GDM1 (cell line): Measurements from ENCODE around the gene ARHGAP21.
"Not testable (repeated sequence)": the region's sequence is repeated elsewhere in the genome, so short reads cannot be mapped to it uniquely, and the experiment has no call there.

Experiments used
- DNase-seq: peaks from one replicate; lab custom pipeline; 2025; lab: John Stamatoyannopoulos, UW

ARHGAP21 gene

DNA sequence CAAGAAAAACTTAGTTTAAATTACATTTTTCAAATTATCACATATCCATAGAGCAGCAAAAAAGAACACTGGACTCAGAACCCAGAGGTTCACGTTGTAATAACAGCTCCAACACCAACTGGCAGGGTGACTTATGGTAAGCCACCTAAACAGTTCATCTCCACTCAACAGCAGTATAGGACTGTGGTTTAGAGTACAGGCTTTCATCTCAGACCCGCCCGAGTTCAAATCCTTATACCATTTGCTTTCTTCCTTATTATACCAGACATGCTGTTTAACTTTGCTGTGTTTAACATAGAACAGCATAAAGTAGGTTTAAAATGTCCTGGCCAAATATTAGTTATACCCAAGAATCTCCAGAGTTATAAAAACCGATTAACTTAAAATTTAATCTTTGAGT lies 97.9 kb downstream of the ARHGAP21 start:
- DNase-seq = no peak

DNA sequence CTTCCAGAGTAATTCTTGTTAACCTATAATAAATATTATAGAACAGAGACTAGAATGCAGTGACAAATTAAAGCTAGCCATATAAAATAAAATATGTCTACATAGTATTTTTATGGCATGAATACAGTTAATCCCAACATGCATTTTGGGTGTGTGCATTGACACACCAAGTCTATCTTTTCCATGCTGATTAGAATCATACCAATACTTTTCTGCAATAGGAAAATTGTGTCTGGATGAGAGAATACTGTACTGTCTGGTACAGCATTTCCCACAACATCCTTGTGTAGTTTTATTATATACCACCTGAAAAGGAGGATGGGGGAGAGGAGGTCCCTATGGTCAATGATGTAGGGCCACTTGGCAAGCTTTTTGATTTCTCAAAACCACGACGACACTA lies 100.3 kb downstream of the ARHGAP21 start:
- DNase-seq = no peak

DNA sequence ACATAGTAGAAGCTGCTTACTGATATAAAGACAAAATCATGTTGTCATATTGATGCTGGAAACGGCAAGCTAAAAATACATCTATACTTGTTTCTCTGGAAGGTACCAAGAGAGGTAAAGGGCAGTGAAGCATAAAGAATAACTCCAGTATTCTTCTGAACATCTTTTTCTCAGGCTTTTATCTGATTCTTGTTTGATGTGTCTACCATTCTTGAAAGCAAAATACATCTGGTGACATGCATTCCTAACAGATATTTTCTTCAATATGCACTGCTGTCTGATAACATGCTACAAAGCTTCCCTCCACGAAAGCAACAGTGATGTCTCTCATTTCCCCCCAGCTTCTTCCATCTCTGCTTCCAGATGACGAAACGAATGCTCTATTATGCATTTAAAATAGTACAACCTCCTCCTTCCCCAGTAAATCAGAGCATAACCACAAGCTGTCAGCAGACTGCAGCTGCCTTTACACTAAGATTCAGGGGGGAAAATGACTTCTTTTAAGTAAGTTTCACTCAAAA lies 100.8 kb downstream of the ARHGAP21 start:
- no peak for DNase-seq

DNA sequence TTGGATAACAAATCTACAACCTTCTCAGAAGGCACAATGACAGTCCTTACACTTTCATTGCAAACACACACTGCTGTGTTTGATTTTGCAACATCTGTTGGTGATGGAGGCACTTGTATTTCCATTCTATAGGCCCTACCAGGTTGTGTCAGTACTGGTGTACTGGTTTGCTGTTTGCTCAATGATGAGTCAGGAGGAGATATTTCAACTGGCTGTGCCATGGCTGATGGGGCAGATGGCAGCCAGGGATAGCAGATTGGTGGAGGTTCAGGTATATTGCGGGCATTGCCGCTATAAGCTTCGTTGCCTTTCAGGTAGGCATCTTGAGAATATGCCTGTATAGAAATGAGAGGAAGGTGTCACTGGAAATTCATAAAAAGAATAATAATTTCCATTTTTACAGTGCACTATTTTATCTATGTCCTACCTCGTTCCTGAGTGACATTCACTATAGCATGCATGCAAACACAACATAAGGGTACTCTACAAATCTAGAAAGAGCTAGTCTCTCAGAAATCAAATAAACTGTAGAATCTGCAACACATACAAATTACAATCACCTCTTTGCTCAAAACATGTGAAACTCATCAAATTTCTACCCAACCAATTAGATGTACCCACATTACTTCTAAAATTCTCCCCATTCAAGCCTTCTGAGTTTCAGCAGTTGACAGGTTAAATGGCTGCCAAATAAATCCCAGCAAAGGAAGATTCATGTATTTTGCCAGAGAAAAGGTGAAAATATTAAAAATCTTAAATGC lies 102.5 kb downstream of the ARHGAP21 start:
- DNase-seq = not testable (repeated sequence)

DNA sequence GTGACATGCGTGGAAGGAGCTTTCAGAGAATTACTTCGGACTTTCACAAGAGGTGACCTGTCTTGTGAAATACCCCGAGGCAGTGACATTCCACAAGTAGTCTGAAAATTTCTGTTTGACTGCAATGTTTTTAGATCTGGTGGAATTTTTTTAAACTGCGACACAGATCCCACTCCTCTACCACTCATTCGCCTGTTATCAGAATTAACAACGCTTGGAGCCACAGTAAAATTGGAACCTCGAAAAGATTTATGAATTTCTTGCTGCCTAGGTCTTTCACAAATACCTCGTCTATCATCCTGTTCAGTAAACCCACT lies 103.7 kb downstream of the ARHGAP21 start:
- not testable (repeated sequence) for DNase-seq

DNA sequence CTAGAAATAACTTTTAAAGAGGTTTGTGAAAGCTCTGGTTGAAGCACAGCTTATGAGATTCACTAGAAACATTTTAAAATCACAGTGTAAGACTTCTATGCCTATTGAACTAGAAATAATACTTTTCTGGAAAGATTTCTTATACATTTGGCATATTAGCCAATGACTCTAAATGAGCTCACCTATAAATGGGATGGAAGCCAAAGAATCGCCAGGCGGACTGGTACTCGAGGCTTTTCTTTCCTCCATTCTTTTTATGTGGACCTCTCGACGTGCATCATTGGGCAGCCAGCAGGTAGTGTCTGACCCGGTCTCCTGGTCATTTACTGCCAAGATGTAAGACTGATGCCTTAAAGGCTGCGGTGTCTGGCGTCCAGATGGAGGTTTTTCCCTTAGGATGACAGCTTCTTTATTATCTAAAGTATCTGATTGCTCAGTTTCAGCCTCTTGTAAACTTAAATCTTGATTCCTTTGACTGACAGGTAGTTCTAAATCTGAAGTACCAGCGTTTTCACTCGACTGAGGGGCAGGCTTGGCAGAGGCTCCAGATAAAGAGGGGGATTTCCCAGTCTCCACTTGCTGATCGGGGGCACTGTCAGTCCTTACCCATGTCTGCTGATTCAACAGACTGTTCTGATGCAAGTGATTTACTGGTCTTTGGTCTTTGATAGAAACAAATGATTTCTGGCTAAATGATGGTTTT lies 104.2 kb downstream of the ARHGAP21 start:
- not testable (repeated sequence) for DNase-seq

DNA sequence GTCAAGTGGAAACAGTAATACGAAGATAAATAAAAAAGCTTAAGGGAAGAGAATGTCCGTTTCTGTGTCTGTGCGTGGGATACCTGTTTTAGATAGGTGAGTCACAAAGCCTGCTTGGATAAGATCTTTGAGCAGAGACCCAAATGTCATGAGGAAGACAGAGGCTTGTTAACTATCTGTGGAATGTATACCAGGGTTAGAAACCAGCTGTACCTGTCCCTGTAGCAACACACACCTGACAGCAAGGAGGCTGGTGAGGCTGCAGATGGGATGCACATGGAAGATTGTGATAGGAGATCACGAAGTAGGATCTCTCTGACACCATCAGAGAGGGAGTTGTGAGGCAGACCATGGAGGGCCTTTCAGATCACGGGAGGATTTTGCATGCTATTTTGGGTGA lies 105.3 kb downstream of the ARHGAP21 start:
- DNase-seq = no peak

DNA sequence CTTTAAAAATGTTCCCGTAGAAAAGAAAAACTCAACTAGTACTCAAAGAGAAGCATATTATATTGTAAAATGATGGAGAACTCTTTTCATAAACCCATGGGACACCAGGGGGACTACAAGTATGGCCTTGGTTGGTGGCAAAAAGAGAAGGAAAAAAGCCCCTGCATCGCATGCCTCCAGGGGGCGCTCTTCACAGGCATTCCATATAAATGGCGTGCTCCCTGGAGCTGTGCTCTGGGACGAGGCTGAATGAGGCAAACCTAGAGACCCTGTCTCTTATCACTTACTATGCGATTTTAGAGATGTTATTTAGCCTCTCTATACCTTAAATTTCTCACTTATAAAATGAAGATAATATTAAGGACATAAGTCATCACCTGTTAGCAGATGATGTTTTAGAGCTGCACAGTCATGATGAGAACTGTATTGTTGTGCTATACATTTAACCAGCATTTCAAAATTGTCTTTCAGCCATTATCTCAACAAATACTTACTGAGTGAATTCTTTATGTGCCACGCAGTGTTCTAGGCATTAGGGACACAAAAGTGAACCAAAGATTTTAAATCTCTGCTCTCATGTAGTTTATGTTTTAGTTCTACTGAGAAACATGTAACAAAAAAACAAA lies 105.8 kb downstream of the ARHGAP21 start:
- peak; percentile 9 for DNase-seq

DNA sequence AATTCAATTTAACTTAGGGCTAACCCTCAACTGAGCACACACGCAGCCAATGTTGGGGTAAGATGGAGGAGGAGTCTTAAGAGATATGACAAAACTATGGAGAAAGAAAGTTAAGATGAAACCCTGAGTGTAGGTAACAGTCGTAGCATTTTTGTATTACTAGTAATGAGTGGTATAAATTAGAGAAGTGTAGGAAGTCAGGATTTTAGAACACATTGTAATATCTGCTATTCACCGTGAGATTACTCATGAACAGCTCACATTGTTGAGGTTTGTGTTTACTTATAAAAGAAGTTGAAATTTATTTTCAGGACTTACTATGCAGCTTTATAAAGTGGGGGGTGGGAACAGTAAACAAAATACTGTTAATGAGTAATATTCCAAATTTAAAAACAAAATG lies 107.2 kb downstream of the ARHGAP21 start:
- no peak for DNase-seq

DNA sequence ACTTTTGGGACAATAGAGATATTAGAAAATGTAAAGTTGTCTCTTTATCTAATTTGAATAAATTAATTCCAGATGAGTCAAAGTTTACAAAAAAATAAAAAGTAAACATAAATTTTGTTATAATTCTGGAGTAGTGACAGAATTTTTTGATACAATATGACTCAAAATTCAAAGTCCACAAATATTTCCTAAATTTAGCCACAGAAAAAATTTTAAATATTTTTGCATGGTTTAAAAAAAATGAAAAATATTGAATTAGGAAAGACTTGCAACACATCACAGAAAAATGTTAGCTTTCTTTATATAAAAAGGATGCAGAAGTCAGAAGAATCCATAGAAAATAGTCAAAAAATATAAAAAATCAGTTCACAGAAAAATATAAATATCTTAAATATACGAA lies 117.7 kb downstream of the ARHGAP21 start:
- no peak for DNase-seq

DNA sequence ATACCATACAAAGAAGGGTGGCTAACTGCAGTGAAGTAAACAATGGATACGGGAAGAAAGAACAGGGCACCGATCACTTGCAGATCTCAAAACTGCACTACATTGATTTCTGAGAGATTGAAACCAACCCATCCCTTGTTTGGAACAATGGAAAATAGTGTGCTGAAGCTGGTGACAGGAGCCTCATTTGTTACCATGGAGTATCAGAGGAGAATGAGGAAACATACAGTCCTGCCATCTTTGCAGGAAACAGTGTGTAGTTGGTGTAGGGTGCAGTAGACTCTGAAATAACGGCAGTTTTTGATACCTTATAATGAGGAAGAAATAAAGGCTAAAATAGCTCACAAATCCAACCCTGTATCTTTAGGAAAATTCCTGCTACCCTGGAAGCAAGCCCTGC lies 118.5 kb downstream of the ARHGAP21 start:
- no peak for DNase-seq

DNA sequence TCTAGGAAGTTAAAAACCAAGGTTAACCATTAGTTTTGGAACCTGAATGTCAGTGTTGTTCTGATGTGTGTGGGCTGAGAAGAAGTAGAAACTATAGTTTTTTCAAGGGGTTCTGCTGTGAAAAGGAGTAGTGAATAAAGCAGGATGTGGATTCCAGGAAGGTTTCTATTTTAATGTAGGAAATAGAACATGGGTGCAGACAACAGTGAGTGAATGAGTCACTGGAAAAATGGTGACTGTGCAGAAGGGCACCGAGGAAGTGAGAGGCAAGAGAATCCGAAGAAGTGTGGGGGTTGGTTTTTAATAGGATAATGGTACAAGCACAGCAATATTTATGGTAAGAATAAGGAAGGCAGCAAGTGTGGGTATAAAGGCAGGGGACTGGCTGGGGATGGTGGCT lies 120.4 kb downstream of the ARHGAP21 start:
- no peak for DNase-seq

DNA sequence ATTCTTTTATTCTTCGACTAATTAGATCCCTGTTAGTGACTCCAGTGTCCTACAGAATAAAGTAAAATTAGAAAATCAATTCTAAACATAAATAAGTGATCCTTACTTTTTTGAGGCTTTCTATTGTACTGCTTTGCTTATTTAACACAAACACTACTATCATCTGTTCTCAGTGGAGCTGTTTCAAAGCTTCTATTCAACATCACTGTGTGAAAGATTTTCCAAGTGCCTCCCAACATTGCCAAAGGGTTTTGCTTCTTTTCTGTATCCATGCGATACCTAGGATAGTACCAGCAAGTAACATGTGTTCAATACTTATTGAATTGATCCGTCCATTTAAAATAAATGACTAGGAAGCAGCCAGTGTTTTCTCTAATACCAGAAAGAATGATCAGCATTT lies 125.7 kb downstream of the ARHGAP21 start:
- DNase-seq = no peak

DNA sequence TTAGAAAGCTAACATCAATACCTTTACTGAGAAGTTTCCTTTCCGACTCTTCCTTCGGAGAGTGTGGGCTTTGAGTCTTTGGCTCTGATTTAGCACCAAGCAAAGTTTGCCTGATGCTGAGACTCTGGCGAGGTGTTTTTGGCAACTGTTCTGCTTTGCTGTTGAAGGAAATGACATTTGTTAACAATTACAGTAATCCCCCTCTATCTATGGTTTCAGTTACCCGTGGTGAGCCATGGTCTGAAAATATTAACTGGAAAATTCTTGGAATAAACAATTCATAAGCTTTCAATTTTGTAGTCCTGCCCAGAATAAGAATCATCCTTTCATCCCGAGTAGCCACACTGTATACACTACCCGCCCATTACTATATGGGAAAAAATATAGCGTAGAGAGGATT lies 126.3 kb downstream of the ARHGAP21 start:
- DNase-seq = no peak

DNA sequence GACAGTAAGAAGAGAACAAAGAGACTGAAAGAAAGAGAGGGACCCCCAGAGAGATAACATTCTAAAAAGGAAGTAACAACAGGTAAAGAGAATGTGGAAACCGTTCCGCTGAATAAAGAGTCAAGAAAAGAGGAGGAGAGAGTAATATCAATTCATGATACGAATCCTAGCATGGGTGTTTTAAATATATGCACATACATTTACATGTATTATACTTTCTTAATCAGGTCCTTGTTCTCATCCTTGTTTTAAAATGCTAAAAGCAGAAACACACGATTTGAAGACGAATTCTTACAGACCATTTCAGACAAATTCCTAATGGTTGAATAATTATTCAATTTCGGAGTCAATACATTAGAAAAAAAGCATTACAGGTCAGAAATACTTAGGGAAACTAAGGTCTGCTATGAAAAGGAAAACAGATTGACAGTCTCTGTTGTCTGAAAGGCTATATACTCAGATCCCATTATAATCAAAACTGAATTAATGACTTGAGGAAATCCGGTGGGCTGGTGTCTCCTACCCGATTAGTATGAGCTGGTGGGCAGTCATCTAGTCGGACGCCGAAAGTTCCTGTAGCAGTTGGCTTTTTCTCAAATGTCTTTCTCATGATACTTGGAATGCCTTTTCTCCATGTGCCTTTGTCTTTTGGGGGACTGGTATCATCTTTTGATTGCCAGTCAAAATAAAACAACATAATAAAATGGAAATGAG lies 127.3 kb downstream of the ARHGAP21 start:
- DNase-seq = no peak

DNA sequence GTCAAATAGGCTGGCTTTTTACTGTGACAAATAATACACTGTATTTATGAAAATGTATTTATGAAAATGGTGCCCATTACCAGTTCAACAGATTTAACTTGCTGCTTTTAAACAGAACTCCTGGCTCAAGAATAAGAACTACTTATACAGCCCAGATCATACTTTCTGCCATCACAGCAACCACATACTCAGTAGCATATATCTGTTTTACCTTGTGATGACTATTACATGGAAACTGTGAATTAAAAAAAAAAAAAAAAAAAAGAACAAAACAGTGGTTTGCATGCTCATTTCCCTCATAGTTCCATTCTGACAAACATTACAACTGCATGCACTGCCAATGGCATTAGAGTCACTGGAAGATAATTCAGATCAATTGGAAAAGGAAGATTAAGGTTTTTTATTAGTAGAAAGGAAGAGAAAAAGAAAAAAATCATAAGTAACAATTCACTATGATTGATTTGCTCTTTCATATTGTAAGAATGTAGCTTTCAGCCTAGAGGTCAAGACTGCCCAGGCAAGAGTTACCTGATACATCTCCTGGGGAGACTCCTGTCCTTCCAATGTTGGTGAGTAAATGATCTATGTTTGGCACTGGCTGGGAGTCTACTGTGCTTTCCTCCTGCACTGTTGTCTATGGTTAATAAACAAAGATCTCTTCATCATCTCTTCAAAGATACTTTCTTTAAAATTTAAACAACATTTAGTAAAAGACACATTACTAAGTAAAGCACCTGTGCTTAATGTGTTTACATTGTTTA lies 132.8 kb downstream of the ARHGAP21 start:
- no peak for DNase-seq

DNA sequence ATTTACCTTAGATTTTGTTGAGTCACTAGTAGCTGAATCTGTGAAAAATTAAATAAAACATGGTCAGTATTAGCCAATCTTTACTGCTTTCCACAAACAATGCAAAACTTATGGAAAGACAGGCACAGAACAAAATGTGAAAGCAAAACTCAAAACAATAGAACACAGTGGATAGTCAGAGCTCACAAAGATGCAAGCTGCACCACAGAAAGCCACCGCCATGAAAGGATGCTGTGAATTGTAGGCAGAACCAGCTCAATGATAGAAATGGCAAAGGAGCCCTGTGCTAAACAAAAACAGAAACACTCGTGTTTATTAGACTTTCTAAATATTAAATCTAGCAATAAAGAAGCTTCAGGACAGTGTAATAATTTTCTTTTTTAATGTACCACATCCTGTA lies 134.4 kb downstream of the ARHGAP21 start:
- DNase-seq = no peak

DNA sequence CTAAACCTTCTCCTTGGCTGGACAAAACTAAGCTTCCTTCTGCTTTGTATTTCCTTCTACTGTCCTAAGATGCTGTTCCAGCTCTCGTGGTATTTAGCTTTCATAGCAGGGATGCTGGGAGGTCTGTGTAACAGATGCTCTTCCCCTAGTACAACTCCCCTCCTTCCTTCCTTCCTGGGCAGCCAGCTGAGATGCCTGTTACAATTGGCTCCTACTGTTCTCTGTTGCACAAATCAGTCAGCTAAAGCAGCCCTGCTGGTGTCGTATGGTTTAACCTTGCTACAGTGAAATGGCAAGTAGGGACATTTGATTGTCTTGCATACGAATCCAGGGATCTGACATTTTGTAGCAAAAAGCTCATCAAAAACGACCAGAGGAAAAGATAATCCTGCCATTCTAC lies 143.8 kb downstream of the ARHGAP21 start:
- peak; percentile 3 for DNase-seq

DNA sequence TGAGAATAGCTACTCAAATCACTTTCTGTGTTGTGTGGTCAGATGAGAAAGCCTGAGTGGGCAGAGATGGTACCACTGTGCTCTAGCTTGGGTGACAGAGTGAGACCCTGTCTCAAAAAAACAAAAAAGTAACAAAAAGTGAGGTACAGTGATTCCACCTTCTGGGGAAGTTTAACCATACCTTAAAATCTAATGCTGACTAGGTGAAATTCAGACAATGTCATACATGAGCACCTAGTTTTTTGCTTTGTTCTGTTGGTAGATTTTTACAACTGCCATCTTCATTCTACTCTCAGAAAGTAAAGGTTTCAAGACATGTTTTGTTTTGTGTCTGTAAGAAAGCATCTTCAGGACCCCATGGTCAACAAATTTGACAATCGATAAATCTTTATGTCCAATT lies 144.2 kb downstream of the ARHGAP21 start:
- DNase-seq = no peak

DNA sequence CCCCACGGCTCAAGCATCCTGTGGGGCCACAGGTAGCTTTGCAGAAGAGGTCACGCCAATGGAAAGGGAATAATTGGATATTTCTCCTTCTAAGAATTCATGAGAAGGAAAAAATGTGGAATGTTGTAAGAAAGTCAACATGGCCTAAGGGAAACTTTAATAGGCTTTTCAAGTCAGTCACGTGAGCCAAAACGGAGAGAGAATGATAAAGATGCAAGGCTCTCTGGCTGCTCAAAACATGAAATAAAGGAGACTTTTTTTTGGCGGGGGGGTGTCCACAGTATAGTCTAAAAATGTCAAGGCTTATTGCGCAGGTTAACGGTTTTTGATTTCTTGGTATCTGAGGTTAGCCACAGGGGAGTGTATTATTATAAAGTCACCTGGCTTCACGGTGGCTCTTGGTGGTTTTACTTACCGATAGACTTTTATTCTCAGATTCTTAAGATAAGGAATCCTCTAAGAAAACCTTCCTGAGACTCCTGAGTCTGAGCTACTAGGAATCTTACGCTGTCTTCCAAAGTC lies 148.1 kb downstream of the ARHGAP21 start:
- no peak for DNase-seq

DNA sequence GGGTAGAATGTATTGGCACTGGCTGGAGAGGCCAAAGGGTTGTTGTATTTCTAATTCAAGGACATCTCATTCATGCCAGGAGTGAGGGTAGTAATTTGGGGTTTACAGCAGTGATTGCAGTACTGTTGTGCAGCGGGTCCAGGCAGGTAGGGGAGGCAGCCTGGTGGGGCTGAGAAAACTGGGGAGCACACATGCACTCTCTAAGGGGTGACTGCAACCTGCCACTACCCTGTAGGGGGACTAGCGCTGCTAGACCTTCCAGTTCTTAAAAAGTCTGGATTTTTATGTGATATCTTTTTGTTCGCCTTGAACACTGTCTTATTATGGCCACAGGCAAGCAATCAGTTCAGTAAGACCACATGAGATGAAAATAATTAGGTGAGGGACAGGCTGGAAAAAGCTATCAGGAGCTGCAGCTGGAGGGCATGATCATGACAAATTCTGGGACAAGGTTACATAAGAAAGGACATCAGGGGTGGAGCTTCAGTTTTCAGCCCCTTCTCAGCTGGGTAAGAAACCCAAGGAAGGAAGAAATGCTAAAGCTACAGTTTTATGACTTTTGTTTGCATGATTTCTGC lies 149.0 kb downstream of the ARHGAP21 start:
- no peak for DNase-seq
